Measurements from ENCODE around the gene CTXND1.

CTXND1 gene

DNA sequence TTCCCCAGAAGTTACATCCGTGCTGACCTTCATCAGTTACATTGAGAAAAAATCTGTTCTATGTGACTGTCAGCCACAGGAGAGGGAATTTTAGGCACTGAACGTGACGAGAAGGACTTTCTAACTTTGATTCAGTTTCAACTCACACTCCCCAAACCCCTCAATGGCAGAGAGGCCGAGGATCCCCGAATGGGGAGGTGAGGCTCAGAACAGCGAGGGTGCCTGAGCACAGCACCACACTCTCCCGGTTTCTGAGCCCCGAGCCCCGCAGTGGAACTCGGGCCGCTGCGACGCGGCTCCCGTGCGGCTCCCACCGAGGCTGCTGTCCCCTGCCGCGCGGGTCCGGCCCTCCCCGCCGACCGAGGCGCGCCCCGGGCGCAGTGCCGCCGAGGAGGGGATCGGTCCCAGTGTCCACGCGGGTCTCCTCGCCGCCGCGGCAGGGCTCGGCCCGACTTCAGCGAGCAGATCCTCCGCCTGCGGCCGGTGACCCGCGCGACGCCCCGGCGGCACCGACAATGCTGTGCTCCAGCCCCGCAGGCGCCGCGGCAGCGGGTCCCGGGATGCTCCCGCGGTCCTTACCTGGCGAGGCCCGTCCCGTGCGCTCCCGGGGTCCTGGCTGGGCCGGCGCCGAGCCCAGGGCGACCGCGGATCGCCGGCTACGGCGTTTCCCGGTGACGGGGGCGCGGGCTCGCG is 439 bp downstream of the CTXND1 start:
- no peak for FAIRE-seq

DNA sequence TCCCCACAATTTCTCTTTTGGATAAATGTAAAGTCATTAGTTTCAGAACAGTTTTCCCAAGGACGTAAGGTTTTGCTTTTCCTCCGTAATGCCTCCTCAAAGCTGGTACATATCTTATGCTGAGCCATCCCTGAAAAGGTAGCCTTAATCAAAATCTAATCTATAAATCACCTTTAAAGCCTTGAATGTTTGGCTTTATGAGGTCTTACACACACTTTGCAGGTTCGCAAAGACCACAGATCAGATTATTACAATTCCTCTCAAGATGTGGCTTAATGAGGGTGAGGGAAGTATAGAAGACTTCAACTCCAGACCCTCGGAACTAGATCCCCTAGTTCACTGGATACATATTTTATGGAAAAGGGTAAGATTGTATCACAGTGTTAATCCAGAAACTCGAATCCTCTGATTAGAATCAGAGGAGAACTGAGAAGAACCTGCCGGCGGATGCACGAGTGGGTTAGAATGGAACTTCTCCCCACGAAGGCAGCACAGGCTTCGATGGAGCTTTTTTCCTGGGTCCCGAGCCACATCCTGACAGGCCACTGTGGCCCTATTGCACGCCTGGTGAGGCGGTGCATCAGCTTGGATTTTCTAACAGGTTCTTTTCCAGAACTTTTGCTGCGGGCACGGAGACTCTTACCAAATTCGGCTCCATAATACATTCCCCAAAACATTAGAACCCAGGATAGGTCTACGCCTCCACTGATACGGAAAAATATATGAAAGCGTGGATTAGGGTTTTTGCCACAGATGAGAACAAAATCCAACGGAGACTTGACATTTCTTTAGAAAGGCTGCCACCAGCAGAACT is 1.2 kb downstream of the CTXND1 start:
- no peak for FAIRE-seq

DNA sequence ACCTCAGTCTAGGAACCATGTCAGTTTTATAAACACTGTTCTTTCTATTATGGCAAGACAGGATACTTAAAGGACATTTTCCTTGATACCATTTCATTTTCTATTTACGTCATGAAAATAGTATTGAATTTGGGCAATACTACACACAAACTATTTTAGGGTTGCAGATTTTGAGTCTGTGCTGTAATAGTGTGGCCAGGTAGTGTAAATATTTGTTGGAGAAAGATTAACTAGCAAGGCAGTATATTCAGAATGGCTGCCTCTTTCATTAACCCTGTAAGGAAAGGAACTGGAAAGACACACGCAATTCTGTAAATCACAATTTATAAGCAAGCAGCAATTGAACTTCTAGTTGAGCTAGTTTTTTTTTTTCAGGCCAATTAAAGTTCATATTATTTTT is 2.0 kb downstream of the CTXND1 start:
- FAIRE-seq, result no peak

DNA sequence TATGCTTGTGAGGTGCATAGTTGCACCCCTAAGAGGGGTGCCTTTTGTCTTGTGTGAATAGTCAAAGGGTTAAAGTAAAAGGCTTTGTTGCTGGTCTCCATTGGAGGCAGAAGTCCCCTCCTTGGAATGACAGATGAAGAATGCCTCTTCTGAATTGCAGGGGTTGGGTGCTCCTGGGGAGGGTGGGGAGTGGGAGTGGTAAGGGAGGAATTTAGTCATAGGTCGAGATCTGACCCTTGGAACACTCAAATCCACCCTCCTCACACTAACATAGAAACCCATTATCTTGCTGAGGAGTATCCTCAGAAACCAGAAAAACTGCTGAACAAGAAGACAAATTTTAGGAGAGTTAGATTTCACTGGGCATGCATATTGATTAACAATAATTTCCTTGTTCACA is 4.7 kb downstream of the CTXND1 start:
- FAIRE-seq, result no peak

DNA sequence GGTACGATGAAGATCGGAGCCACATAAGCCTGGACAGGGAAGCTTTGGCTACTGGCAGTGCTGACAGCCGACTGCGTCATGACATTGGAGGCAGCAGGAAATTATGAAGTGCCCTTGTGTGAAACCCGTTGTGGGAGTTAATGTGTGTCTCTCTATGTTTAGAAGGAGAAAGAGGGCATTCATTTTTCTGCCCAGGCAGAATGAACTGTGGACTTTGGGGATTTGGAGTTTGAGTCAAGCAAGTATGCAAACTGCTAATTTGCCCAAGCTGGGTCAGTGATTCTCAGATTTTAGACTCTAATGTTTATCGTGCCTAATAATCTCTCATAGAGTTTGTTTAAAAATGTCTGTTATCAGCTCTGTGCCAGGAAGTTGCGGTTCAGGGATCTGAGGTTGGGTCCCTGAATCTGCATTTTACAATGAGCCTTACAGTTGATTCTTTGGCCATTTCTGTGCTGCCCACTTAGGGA is 5.6 kb downstream of the CTXND1 start:
- FAIRE-seq, result no peak

DNA sequence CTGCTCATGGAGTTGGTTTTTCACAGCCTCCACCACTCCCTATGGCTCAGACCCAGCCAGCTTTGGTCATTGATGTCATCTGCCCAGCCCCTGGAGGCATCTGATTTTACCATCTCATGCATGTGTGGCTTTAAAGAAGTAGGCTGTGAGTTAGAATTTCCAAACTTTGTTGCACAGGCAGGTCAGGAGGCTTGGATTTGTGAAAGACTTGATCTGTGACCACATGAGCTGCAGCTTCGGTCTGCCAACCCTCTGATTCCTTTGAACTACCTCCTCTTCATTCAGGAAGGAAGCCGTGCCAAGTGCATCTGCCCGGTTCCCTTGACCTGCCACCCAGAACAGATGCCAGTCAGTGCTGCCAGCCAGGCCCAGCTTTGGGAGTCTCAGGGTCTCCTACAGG is 9.2 kb downstream of the CTXND1 start:
- FAIRE-seq, result no peak

DNA sequence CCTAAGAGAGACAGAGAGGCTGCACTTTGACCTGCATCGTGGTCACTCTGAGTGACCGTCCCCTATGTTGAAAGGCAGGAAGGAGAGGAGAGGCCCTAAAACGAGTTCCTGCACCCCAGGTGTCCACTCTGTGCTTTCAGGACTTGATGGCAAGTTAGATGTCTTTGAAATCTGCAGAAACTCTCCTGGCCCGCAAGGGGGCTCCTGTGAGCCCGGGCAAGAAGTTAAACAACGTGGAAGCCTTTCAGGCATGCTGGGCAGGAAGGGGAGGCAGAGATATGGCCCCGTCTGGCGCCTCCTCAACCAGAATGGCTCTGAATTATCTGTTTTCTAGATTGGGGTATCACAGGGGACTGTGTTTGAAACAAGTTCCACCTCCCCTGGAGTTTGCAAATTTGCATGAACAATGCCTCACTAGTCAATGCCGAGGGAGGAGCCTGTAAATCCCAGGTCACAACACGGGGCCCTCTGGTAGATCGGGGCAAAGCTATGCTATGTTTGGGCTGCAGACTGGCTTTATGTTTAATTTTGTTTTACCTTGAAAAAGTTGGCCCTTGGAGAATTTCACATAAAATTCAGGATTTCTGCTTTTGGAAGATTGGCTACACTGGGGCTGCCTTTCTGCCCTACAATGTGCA is 9.8 kb downstream of the CTXND1 start:
- FAIRE-seq, result no peak

DNA sequence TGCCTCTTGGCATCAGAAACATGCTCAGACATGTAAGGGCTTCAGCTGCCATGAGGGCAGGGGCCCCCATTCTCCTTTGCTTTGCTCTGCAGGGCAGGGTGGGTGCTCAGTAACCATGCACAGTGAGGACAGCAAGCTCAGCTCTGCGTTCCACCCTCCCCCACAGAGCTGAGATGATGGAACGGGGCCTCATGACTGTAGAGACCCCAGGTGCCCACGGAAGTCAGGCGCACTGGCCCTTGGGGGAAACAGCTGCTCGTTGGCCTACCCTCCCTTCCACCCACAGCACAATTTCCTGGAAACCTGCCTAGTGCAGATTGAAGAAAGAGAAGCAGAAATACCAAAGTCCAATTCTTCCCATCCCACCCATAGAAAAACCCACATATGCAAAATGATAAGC is 10.5 kb downstream of the CTXND1 start:
- no peak for FAIRE-seq

DNA sequence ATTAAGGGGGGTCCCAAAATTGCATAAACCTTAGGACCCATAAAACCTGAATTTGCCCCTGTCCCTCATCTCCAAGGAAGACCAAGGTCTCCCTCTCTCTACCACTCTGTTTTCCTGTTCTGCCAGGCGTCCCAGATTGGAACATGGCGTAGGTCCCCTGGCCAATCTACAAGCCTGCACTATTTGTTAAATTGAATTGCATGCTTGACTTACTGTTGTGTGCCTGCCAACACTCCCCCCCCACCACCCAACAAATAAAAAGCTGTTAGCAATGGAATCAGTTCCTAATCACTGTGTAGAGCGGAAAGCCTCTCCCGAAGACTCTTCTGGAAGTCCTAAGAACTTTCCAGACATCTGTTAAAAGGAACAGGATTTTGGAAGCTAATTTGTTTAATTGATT is 11.7 kb downstream of the CTXND1 start:
- FAIRE-seq, result no peak

DNA sequence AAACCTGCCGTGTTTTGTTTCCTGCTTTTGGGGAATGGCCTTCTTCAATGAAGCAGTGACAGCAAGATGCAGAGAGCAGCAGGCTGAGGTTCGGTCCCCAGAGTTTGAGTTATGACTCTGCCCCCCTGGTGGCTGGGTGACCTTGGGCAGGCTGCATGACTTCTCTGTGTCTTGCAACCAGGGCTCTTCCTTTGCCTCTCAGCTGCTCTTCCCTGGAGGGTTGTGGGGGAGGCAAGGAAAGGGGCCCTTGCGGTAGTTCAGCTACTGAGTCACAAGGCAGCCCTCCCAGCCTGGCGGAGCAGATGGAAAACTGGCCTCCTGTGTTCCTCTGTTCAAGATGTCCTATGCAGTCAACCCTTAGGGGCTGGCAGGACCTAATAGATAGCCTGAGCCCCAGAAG is 17.1 kb downstream of the CTXND1 start:
- no peak for FAIRE-seq

DNA sequence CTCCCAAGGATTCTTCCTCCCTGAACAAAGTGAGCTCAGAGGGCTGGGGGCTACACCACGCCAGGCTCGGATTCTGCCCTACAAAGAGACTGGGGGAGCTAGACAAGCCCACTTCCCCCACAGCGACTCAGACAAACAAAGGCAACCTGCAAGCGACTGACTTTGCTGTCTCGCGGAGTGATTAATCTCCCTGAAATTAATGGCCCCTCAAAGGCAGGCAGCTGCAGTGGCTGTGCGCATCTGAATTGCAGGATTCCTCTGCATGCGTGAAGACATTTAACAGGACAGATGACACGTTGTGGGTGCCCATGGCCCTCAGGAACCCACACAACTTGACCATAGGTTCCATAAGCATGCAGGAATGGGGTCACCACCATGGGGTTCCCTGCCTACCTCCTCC is 18.4 kb downstream of the CTXND1 start:
- no peak for FAIRE-seq

DNA sequence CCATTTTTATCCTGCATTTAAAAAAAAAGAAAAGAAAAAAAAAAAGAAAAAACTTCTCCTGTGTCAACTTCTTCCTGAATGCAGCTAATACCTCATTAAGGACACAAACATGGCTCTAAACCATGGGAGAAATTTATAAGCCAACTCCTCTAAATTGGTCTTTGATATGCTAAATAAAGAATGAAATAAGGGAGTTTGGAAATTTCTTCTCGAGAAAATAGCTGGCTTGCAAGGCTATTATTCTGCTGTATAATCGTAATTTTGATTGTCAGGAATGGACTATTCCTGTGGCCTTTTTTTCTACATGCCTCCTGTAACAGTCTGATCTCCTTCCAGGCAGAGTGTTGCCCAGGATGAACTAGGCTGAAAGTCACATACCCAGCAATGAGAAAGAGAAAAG is 20.6 kb downstream of the CTXND1 start:
- no peak for FAIRE-seq

DNA sequence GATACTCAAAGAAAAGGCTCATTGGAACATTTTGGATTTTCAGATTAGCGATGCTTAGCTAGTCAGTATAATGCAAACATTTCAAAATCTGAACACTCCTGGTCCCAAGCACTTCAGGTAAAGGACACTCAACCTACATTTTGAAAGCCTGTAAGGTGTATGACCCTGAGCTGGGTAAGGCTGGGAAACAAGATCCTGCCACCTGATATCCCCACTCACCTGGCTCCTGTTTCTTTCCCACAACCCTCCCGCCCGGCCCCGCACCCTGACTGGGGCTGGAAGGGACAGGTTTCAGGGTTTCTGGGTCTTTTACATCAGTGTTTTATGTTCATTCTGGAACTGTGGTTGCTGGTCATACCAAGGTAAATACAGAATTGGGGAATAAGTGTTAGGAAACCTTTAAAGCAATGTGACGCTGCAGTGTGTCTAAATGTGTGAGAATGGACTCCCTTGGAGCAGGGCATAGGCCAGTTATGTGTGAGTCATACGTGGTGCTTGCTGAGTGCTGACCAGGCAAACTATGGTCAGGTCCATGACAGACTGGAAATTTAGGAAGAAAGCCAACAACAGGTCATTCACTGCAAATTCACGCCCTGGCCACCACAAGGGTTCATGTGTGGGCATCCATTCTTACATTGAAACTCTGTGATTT is 22.9 kb downstream of the CTXND1 start:
- FAIRE-seq, result no peak

DNA sequence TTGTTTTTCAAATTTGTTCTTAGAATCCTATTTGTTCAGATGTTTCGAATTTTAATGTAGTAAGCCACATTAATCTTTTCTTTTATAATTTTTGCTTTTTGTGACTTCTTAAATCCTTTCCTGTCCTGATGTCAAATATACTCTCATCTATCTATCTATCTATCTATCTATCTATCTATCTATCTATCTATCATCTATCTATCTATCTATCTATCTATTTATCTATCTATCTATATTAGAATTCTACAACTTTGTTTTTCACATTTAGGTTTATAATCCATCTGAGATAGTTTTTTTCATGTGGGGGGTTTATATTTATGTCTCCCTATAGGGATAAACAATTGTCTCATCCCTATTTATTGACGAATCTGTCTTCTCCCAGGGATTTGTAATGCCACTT is 32.1 kb downstream of the CTXND1 start:
- no peak for FAIRE-seq

DNA sequence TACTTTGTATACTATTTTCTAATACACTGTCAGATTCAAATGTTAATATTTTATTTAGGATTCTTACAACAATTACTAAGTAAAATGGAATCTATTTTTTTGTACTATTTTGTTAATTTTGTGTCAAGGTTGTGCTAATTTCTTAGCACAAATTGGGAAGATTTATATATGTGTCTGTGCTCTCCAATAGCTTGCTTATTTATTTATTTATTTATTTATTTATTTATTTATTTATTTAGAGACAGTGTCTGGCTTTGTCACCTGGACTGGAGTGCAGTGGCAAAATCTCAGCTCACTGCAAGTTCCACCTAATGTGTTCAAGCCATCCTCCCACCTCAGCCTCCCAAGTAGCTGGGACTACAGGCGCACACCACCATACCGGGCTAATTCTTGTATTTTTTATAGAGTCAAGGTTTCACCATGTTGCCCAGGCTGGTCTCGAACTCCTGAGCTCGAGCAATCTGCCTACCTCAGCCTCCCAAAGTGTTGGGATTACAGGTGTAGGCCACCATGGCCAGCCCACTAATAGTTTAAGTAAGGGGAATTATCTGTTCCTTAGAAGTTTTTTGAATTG is 34.6 kb downstream of the CTXND1 start:
- no peak for FAIRE-seq

DNA sequence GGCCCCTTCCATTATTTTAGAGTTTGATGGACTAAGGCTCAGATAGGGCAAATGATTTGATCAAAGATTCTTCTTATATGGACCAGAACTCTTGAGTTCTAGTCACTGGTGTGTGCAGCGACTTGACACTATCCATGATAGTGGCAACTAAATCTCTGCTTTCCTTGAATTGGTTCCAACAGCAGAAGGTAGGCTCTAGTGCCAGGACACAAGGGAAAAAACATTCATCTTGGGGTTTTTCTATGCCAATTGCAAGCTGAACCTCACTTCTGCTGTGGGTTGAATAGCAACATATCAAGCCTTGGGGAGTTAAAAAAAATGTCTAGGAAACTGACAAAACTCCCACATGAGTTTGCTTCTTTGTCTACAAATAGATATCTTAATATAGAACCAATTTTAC is 35.1 kb downstream of the CTXND1 start:
- FAIRE-seq, result no peak

DNA sequence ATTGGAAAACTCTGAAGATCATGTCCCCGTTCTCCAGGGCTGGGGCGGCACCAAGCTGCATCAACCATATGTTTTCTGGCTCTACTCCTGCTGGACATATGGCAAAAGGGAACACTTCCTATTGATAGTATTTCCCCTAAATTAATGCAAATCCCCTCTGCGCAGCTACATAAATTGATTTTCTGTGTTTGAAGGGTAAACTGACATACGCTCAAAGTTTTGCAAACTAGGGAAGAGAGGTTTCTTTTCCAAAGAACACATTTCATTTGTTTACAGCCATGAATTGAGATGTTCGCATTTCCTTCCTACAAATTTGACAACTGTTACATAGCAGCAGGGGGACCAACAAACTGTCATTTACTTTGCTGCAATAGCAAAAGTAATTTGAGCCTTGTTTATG is 35.9 kb downstream of the CTXND1 start:
- no peak for FAIRE-seq

DNA sequence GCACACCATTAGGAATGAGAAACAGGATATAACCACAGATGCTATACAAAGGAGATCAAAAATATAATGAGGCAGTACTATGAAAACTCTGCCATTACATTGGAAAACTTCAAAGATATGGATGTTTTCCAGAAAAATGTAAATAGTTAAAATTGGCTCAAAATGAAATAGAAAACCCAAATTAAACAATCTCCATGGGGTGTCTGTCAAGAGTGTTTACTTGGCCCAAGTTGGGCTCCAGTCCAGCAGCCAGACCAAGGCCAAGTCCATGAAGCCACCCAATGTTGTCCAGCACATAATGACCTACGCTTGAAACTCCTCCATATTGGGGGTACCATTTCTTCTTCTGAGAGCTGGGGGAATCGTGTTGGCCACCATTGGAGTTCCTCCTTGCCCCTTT is 37.1 kb downstream of the CTXND1 start:
- FAIRE-seq, result no peak

DNA sequence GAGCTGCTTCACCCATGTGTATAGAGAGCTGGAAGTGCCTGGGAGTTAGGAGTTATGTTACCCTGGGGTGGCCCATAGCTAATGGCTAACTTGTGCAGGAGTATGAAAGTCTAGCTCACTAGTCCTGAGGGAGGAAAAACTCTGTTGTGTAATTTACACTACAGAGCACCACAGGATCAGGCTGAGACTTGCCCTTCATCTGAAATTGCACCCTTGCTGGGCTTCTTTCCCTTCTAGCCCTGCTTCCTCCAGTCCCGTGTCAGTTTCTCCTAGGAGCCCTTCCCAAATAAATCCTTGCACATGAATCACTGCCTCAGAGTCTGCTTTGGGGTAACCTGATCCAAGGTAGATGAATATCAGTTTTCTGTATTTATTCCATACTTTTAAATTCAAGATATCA is 40.0 kb downstream of the CTXND1 start:
- FAIRE-seq, result no peak

DNA sequence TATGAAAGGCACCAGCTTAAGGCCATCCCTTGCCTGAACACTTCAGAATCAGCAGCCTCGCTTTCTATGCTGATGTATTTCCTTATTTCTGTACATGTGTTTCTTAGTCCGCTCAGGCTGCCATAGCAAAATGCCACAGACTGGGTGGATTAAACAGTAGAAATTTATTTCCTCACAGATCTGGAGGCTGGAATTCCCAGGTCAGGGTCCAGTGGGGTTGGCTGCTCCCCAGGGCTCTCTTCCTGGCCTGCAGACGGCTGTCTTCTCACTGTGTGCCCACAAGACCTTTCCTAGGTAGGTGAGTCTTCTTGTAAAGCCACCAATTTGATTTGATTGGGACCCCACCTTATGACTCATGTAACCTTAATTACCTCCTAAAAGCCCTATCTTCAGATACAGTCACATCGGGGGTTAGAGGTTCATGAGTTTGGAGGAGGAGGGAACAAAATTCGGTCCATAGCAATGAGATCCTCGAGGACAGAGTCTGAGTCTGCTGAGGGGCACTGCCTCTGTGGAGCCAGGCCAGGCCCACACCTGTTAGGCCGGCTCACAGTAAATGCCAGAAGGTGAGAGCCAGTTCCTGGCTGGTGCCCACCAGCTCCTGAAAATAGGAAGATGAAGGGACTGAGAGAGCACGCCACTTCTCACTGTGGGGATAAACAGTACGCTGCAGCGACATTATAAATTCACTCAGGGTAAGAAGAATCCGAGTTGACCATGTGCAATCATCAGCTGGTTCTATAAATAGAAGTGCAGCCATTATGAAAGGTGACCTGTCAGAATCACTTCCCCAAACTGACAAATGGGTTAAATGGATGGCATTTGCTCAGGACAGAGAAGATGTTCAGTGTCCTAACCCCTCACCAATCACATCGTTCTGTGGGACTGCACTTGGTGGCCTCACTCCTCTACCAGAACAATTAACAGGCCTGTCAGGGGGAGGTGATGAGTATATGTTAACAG is 41.1 kb downstream of the CTXND1 start:
- no peak for FAIRE-seq

DNA sequence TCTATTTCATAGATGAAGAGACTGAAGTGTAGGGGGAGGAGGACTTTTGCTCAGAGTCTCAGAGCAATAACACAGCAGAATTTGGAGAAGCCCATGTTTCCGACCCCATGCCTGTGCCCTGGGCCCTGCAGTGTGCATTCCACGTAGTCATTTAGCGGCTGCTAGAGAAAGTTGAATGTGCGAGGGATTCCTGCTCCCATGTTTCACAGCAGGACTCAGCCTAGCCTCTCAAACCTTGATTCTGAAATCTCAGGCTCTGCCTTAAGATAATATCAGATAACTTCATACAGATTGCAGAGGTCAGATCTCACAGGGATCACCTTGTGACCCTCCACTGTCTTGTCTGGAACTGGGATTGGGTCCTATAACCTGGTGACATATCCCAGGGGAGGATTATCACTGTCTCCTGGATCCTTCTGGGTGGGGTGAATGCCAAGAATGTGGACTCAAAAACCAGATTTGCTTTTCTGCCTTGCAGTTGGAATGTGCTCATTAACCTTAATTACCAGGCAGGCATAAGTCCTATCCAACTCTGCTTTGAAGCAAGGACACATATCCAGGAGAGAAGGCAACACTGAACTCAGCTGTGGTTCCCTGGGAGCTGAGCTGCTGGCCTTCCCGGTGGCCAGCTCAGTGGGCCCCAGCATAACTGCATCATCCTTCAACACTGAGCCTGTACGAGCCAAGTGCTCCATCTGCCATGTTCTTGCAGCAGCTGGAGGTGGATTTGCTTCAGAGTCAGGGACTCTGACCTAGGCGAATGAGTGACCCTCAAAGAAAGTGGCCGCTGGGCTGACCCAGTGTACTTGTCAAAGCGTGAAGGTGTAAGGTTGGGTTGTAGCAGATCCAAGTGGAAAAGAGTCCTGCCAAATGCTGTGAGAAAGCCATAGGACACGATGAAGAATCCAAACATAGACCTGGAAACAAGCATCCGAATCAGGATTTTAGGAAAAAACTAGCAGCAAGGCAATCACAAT is 43.0 kb downstream of the CTXND1 start:
- no peak for FAIRE-seq

Data from TTC549 (cell line).